Neural cell (in vitro differentiated cells): ENCODE data around the gene GNG7.

ENCODE experiments used
- CTCF ChIP-seq: fragments of 450-650 bp; IDR thresholded peaks from 2 replicates; pipeline ENCODE4 v1.5.1; 2014; ENCODE audit warnings: antibody characterized with exemption, mild to moderate bottlenecking, moderate library complexity; ENCODE audit not compliant: poor library complexity, severe bottlenecking
- EP300 ChIP-seq: fragments of 450-650 bp; conservative IDR thresholded peaks from 2 replicates; pipeline ENCODE4 v1.6.1; 2014; ENCODE audit warnings: antibody characterized with exemption, mild to moderate bottlenecking, moderate library complexity; ENCODE audit not compliant: poor library complexity, severe bottlenecking
- EZH2 ChIP-seq: fragments of 200-600, 300-800 bp; shearing (Covaris generic), sonication (generic); IDR thresholded peaks from 2 replicates; pipeline ENCODE4 v1.6.1; 2014; ENCODE audit warnings: antibody characterized with exemption, low read length, borderline replicate concordance, mild to moderate bottlenecking; ENCODE audit not compliant: insufficient read depth, poor library complexity, severe bottlenecking
- POLR2AphosphoS5 ChIP-seq: IDR thresholded peaks from 2 replicates; pipeline ENCODE4 v1.6.1; 2012
- RAD21 ChIP-seq: fragments of 450-650 bp; conservative IDR thresholded peaks from 2 replicates; pipeline ENCODE4 v1.6.1; 2014; ENCODE audit warnings: antibody characterized with exemption, mild to moderate bottlenecking, moderate library complexity
- REST ChIP-seq: IDR thresholded peaks from 2 replicates; pipeline ENCODE4 v1.6.1; 2012; ENCODE audit warnings: borderline replicate concordance
- SMC3 ChIP-seq: fragments of 450-650 bp; conservative IDR thresholded peaks from 2 replicates; pipeline ENCODE4 v1.6.1; 2014; ENCODE audit warnings: antibody characterized with exemption, mild to moderate bottlenecking, moderate library complexity; ENCODE audit not compliant: poor library complexity

- TF ChIP-seq CTCF (no peak), EP300 (no peak), EZH2 (no peak), POLR2AphosphoS5 (no peak), REST (no peak), RAD21 (no peak), SMC3 (no peak)
Observed at GRCh38 chr19:2734589-2735288, 32.2 kb upstream of the GNG7 start.
